ENCODE results near the gene KRT14. TPM values are rescaled to one million over a fixed set of nuclear protein-coding genes. Genes with fewer than 3 reads are reported as not detected.
A peak's percentile ranks its signal among the peaks of the same experiment; 100 is the strongest.
"Not testable (repeated sequence)": the region's sequence is repeated elsewhere in the genome, so short reads cannot be mapped to it uniquely, and the experiment has no call there.

KRT14 gene
- total and polyA plus RNA-seq, 8 donors, result 0.26 to 0.38 (median 0.29) TPM; not detected in 4

DNA sequence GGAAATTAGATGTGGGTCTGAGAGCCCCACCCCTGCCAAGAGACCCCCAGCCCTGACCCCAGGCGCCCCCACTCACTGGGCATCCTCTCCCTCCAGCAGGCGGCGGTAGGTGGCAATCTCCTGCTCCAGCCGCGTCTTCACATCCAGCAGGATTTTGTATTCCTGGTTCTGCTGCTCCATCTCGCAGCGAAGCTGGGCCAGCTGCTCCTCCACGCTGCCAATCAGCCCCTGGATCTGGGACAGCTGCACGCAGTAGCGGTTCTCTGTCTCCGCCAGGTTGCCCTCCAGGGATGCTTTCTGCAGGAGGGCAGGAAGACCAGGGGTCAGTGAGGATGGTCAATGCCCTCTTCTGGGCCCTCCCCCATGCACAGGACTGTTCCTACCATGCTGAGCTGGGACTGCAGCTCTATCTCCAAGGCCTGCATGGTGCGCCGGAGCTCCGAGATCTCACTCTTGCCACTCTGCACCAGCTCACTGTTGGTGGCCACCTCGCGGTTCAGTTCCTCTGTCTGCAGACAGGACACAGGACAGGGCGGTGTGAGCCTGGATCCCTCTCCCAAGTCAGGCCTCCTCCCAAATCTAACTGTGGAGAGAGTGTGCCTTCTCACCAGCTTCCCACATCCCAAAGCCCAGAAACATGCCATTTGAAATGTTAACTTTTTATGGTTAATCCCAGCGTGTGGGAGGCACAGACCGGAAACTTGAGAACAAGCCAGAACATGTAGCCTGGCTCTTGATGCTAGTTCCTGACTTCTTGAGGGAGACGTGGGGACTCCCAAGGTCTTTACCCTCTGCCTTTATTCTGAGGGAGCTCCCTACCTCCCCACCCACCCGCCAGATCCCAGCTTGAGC is 34.1 kb upstream of the KRT14 start:
- Histone ChIP-seq H3K4me1 (no peaks in the 10 kb centered on the region), H3K36me3 (no peaks in the 10 kb centered on the region), H3K27me3 (no peaks in the 10 kb centered on the region), H3K9me3 (no peaks in the 10 kb centered on the region), H3K27ac (no peak overlapping the region), H3K4me3 (no peak overlapping the region)
- WGBS, 2 donors, result 63 to 75% methylated on average over 21 of the region's 21 CpGs
- intact Hi-C loops (cut with DNase I), result no loop called here
- no peak for DNase-seq
- ATAC-seq, result no peak
- FAIRE-seq, result no peak
- no peak for TF ChIP-seq CTCF (IDR thresholded peaks at IDR 0.05)

DNA sequence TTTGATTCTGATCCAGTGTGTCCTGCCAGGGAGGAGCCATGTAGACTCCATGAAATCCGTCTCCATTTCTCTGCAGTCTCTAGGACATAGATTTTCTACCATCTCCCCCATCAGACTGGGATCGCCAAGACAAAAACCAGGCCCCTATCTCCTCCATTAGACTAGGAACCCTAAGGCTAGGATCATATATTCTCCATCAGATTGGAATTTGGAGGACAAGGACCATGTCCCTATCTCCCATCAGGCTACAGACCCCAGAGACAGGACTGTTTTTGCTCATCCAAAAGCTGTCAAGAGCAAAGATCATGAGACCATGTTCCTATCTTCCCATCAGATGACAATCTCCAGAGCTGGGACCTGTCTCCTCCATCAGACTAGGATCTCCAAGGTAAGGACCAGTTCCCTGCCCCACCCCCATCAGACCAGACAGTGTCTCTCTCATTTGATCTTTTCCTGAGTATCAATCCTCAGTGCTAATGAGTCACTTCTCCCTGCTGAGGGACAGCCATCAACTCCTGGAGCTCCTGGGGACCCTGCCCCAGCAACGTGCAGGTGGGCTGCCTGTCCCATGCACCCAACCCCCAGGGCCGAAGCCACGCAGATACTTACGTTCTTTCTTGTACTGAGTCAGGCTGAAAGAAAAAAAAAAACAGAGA is 33.4 kb upstream of the KRT14 start:
- 53 to 73% methylated on average over 6 of the region's 6 CpGs for WGBS, 2 donors
- H3K4me3 ChIP-seq; DNase-seq; H3K27ac ChIP-seq; ATAC-seq; H3K27me3 ChIP-seq; intact Hi-C loops (cut with DNase I); H3K4me1 ChIP-seq; H3K36me3 ChIP-seq; FAIRE-seq; H3K9me3 ChIP-seq: not testable (repeated sequence)

- no peak for TF ChIP-seq CTCF (IDR thresholded peaks at IDR 0.05)
- 58 to 61% methylated on average over 17 to 19 of the region's 20 CpGs for WGBS, 2 donors
- DNase-seq, result no peak
- H3K4me1 ChIP-seq, result no peaks in the 10 kb centered on the region
- H3K4me3 ChIP-seq, result no peak overlapping the region
- no peaks in the 10 kb centered on the region for H3K36me3 ChIP-seq
- H3K9me3 ChIP-seq, result no peaks in the 10 kb centered on the region
- peak in 1 of 4 donors; percentile 23 for ATAC-seq
- FAIRE-seq, result no peak
- no peak overlapping the region for H3K27ac ChIP-seq
- no peaks in the 10 kb centered on the region for H3K27me3 ChIP-seq
- intact Hi-C loops (cut with DNase I), result no loop called here
Observed at GRCh38 chr17:41619036-41619926, 32.6 kb upstream of the KRT14 start.

GRCh38 chr17:41618341-41619035 is 31.8 kb upstream of the KRT14 start:
- peak in 1 of 4 donors; percentile 25 for ATAC-seq
- TF ChIP-seq CTCF (IDR thresholded peaks at IDR 0.05), result no peak
- no peak overlapping the region for H3K4me3 ChIP-seq
- no peaks in the 10 kb centered on the region for H3K27me3 ChIP-seq
- no peak for DNase-seq
- no peaks in the 10 kb centered on the region for H3K4me1 ChIP-seq
- no peaks in the 10 kb centered on the region for H3K9me3 ChIP-seq
- intact Hi-C loops (cut with DNase I), result no loop called here
- H3K27ac ChIP-seq, result no peak overlapping the region
- FAIRE-seq, result no peak
- no peaks in the 10 kb centered on the region for H3K36me3 ChIP-seq
- 41 to 51% methylated on average over 13 of the region's 13 CpGs for WGBS, 2 donors

- TF ChIP-seq CTCF (IDR thresholded peaks at IDR 0.05), result no peak
- no peaks in the 10 kb centered on the region for H3K27me3 ChIP-seq
- intact Hi-C loops (cut with DNase I), result no loop called here
- FAIRE-seq (no peak), ATAC-seq (no peak), DNase-seq (no peak)
- H3K36me3 ChIP-seq, result no peaks in the 10 kb centered on the region
- H3K9me3 ChIP-seq, result no peaks in the 10 kb centered on the region
- H3K27ac ChIP-seq, result no peak overlapping the region
- H3K4me3 ChIP-seq, result no peak overlapping the region
- WGBS, 2 donors, result 42 to 53% methylated on average over 11 of the region's 11 CpGs
- H3K4me1 ChIP-seq, result no peaks in the 10 kb centered on the region
Observed at GRCh38 chr17:41617698-41618097, 31.0 kb upstream of the KRT14 start.

All from pancreas (tissue), 10 donors.